ENCODE data around the gene CAMK1D. TPM values are rescaled to one million over a fixed set of nuclear protein-coding genes. Genes with fewer than 3 reads are reported as not detected.
A peak's percentile ranks its signal among the peaks of the same experiment; 100 is the strongest.
"Not testable (repeated sequence)": the region's sequence is repeated elsewhere in the genome, so short reads cannot be mapped to it uniquely, and the experiment has no call there.

CAMK1D gene
- total RNA-seq, 1 donor from 2014 or later: 0.64 TPM

DNA sequence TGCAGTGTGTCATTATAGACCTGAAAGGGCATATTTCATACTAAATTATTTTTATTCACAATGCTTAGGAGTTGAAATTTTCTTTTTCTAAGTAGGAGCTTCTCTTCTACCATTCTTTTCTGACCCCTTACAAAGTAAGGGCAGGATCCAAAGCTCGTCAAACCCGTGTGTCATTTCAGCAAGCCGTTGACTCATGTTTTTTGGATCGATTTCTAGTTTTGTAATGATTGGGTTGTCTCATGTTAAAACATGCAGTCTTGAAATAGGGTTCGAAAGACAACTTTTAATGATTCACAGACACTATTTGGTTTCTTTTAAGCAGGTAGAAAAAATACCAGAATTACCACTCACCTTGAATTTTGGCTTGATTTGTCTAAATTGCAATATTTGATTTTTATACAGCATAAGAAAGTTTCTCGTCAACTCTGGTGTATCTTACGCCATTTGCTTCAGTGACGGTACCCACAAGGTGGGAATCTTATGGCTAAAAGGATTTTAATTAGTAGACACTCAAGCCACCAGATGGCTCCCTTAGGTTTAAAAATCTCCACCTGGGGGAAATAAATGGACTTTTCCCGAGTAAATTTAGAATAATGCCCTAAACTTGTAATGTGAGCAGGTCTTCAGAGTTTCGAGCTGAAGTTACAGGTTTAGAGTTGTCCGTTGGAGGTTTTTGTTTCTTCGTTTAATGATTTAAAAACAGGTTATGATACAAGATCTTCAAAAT, 368.8 kb downstream of the CAMK1D start:
- DNase-seq (ENCODE audit: low read depth in 2 of 2): peak in 1 of 2 donors; percentile 18

DNA sequence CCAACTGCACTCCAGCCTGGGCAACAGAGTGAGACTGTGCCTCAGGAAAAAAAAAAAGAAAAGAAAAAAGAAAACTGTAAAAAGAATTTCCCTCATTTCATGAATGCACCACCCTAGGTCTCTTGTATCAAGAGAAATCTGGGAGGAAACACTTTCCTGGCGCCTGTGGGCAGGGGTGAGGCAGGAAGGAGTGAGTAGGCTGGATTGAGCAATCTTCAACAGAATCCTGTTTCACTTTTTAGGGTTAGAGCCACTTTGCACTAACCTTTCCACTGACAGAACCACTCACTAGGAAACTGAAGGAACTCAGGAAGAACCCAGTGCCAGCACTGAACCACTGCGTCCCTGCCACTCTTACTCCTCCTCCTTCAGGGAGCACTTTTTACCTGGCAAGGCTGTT, 370.0 kb downstream of the CAMK1D start:
- peak in 1 of 2 donors; percentile 35 for DNase-seq (ENCODE audit: low read depth in 2 of 2)

DNA sequence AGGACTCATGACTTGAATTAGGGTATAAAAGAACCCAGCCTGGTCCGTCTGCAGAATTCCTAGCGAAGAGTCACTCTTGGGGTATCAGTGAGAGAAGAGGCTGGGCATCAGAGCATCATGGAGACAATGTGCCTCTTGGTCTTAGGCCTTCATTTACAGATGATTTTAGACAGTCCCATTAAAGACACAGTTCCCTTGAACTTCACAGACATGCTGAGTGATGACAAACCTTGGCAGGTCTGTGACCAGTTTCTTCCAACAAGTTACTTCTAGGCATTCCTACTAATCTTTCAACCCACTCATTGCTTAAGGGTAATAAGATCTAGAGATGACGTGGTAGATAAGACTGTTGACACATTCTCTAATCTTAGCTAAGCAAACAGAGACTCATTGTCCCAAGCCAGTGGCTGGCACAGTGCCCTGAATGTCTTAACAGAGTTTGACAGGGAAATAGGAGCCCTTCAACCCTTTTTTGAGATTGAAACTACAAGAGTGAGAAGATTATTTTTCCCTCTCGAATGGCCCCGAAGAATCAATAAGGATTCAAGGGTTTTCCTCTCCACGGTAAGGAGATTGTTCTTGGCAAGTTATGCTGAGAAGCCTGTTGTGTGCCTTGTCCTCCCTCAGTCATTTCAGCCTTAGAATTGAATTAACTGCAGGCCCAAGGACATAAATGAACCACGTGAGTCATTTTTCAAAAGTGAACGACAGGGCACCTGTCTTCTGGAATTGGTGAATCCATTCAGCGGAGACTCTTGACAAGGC, 371.1 kb downstream of the CAMK1D start:
- DNase-seq (ENCODE audit: low read depth in 2 of 2): peak in 1 of 2 donors; percentile 94

GRCh38 chr10:12721334-12721733, 372.0 kb downstream of the CAMK1D start:
- DNase-seq (ENCODE audit: low read depth in 2 of 2): no peak

- no peak for DNase-seq (ENCODE audit: low read depth in 2 of 2)
Measured at GRCh38 chr10:12723220-12723619, 373.9 kb downstream of the CAMK1D start.

GRCh38 chr10:12724807-12725579, 375.6 kb downstream of the CAMK1D start:
- no peak for DNase-seq (ENCODE audit: low read depth in 2 of 2)

DNA sequence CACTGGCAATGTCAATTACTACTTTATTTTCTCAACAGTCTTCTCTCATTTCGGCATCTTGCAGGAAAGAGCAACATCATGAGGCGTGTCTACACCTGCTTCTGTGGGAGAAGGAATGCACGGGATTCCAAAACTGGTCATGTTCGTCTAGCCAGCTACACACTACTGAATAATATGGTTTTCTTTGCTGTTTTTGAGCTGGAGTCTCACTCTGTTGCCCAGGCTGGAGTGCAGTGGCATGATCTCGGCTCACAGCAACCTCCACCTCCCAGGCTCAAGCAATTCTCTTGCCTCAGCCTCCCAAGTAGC, 376.2 kb downstream of the CAMK1D start:
- DNase-seq (ENCODE audit: low read depth in 2 of 2): not testable (repeated sequence)

DNA sequence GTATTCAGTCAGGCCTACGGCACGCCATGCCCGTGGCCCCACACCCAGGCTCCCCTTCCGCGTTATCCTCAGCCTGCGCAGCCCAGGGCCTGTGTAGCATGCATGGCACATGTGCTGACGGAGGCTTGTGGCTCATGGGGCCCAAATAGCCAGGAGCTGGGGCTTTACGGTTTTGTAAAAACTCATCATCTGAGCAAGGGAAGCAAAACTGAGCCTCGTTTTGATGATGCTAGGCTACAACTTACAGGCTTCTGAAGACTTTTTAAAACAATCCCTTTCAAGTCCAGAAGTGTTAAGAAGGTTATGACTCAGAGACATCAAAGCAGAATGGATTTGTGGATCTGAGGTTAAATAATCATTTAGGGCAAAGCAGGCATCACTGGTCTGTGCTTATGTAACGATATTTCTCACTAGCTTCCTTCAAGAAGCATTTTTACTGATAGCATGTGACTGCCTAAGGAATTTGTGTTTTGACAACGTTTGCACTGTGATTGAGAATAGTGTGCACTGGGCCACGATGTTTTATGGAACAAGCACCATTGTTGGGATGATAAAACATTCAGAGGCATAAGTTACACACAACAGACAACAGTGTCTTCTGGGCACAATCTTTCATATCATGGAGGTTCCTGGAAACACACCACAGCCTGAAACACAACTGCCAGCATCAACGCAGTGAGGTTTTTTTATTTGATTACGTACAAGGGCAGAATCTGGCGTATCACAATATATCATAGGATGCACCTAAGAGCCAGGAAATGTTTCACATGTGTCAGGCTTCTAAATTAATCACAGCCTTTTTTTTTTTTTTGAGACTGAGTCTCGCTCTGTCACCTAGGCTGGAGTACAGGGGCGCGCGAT, 377.9 kb downstream of the CAMK1D start:
- DNase-seq (ENCODE audit: low read depth in 2 of 2): no peak

GRCh38 chr10:12727832-12728215, 378.5 kb downstream of the CAMK1D start:
- DNase-seq (ENCODE audit: low read depth in 2 of 2): no peak

- DNase-seq (ENCODE audit: low read depth in 2 of 2): no peak
Measured at GRCh38 chr10:12728494-12728893, 379.1 kb downstream of the CAMK1D start.

- peak in 1 of 2 donors; percentile 28 for DNase-seq (ENCODE audit: low read depth in 2 of 2)
Measured at GRCh38 chr10:12729885-12730284, 380.5 kb downstream of the CAMK1D start.

DNA sequence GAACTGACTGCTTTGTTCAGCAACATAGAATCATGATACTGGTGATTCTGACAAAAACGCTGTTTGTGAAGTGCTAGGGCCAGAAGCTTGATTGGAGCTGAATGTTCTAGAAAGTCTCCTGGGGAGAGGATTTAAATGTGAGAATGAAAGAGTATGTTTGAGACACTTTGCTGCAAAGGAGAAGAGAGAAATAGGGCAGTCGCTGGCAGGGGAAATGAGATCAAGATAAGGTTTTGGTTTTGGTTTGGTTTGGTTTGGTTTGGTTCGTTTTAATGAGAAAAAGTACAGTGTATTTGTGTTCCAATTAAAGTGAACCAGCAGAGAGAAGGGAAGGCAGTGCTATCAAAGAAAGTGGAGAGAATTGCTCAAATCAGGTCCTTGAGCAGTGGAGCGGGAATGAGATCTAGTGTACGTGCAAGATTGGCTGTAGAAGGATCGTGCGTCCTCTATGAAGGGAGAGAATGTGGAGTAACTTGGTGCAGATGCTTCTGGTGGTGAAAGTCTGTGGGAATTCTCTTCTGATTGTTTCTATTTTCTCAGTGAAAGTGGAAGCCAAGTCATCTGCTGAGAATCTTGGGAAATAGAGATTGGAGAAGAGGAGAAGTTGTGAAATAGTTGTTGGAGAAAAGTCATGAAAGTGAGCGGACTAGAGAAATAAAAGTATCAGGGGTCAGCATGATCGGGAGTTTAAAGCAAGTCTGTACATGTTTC, 381.6 kb downstream of the CAMK1D start:
- no peak for DNase-seq (ENCODE audit: low read depth in 2 of 2)

GRCh38 chr10:12733271-12733670, 383.9 kb downstream of the CAMK1D start:
- DNase-seq (ENCODE audit: low read depth in 2 of 2): no peak

- no peak for DNase-seq (ENCODE audit: low read depth in 2 of 2)
Measured at GRCh38 chr10:12735843-12736462, 386.6 kb downstream of the CAMK1D start.

DNA sequence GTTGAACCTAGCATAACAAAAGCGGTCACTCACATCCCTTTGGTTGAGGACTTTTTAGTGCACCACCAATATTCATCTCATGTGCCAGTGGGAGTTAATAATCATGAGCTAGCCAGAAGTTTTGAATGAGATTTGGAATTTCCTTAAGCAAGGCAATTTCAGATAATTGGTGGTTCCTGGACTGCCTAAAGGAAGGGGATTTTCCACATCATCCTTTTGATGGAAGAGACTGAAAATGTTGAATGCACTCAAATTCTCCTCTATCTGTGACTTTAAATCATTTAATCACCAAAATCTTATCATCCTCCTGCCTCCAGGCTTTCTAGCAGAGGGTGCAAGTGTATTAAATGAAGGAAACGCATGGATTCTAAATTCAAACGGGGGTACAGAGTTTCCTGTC, 391.5 kb downstream of the CAMK1D start:
- no peak for DNase-seq (ENCODE audit: low read depth in 2 of 2)

GRCh38 chr10:12741360-12741804, 392.0 kb downstream of the CAMK1D start:
- no peak for DNase-seq (ENCODE audit: low read depth in 2 of 2)

- no peak for DNase-seq (ENCODE audit: low read depth in 2 of 2)
Measured at GRCh38 chr10:12742771-12743170, 393.4 kb downstream of the CAMK1D start.

DNA sequence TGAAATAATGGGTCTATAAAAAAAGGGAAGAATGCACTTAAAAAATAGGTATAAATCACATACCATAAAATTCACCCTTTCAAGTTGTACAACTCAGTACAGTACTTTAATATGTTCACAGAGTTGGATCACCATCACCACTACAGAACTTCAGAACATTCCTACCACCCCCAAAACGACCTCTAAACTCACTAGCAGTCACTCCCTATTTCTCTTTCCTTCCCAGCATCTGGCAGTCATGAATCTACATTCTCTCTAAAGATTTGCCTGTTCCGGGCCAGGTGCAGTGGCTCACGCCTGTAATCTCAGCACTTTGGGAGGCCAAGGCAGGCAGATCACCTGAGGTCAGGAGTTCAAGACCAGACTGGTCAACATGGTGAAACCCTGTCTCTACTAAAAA, 394.1 kb downstream of the CAMK1D start:
- DNase-seq (ENCODE audit: low read depth in 2 of 2): not testable (repeated sequence)

GRCh38 chr10:12743941-12744340, 394.6 kb downstream of the CAMK1D start:
- no peak for DNase-seq (ENCODE audit: low read depth in 2 of 2)

GRCh38 chr10:12748186-12748585, 398.8 kb downstream of the CAMK1D start:
- DNase-seq (ENCODE audit: low read depth in 2 of 2): no peak
